Right lobe of liver (tissue), 4 donors: ENCODE data around the gene BCL2L1.

Experiments
- POLR2A ChIP-seq: fragments of 450-650 bp; IDR thresholded peaks from one replicate; pipeline ENCODE4 v1.6.1; 2017; ENCODE audit warnings: antibody characterized with exemption, mild to moderate bottlenecking
- TF ChIP-seq, protein P1 (sequence below), 4 donors: fragments of 200-600 bp in 3 of 4; fragments of 450-650 bp in 1 of 4; IDR thresholded peaks; one replicate each; pipeline versions ENCODE4 v1.5.1 to v1.8.0; 2016 to 2022; ENCODE audit warnings: antibody characterized with exemption in 4 of 4, mild to moderate bottlenecking in 2 of 4
- donor health status: DM: no; HTN: no; CAD: no.
- donor health status: DM: no; HTN: no; CAD: no.
- donor health status: DM: no; HTN: yes; CAD: no.

DNA sequence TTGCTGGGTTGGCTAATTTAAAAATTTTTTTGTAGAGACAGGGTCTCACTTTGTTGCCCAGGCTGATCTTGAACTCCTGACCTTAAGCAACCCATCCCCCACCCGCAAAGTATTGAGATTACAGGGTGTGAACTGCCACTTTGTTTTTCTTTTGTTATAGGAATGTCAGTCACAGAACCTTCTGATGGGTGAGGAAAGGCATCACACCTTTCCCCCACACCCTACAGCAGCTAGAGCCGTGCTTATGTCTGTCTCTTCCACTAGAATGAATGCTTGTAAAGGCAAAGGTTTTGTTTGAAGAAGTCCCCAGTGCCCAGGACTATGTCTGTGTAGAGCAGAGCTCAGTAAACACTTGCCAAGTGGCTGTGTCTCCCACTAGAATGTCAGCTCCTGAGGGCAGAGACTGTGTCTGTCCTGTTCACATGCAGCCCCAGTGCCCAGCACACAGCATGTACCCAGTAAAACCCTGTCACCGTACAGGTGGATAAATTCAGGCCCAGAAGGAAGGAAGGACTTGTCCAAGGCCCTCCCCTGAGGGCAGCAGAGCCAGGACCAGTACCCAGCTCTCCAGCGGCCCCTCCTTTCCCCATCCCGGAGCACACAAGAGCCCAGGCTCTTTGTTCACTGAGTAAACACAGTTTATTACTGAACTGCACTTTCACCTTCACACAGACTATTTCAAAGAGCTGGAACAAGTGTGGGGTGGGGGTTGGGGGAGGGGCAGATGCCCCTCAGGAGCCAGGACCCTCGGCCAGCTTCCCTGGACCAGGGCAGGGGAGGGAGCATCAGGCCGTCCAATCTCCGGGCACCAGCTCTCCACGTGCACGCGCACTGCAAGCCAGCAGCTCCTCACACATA is 58.6 kb downstream of the BCL2L1 start:
- TF ChIP-seq, protein P1, sequence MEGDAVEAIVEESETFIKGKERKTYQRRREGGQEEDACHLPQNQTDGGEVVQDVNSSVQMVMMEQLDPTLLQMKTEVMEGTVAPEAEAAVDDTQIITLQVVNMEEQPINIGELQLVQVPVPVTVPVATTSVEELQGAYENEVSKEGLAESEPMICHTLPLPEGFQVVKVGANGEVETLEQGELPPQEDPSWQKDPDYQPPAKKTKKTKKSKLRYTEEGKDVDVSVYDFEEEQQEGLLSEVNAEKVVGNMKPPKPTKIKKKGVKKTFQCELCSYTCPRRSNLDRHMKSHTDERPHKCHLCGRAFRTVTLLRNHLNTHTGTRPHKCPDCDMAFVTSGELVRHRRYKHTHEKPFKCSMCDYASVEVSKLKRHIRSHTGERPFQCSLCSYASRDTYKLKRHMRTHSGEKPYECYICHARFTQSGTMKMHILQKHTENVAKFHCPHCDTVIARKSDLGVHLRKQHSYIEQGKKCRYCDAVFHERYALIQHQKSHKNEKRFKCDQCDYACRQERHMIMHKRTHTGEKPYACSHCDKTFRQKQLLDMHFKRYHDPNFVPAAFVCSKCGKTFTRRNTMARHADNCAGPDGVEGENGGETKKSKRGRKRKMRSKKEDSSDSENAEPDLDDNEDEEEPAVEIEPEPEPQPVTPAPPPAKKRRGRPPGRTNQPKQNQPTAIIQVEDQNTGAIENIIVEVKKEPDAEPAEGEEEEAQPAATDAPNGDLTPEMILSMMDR (IDR thresholded peaks at IDR 0.05) = no peak
- TF ChIP-seq POLR2A = peak; percentile 49
